Natural killer cell (primary cell): ENCODE data around the gene SLC15A1. TPM values are rescaled to one million over a fixed set of nuclear protein-coding genes. Genes with fewer than 3 reads are reported as not detected.

Source experiments
- ATAC-seq, 3 donors: fragments of 150-1000 bp in 2 of 3; fragments of 200-7000 bp in 1 of 3; cut with Tn5 transposase; 1 replicate in 1 of 3; 2 replicates in 2 of 3; pipeline ENCODE4 v1.10.0; 2021; ENCODE audit warnings: mild to moderate bottlenecking in 2 of 3, moderate library complexity in 2 of 3
- DNase-seq, 2 donors: peaks; one replicate each; pipeline versions ENCODE4 v3.0.0 to v3.0.0-alpha.2; 2013 to 2021; ENCODE audit warnings: mixed read lengths in 1 of 2
- H3K27ac ChIP-seq: one replicate; pipeline ENCODE4 v1.5.1; 2013; ENCODE audit warnings: mild to moderate bottlenecking, low read length
- H3K27me3 ChIP-seq: one replicate; pipeline ENCODE4 v1.6.1; 2013; ENCODE audit warnings: low read length; ENCODE audit not compliant: control insufficient read depth, insufficient read depth
- H3K36me3 ChIP-seq: one replicate; pipeline ENCODE4 v1.6.1; 2013; ENCODE audit warnings: low read length; ENCODE audit not compliant: control insufficient read depth, insufficient read depth
- H3K4me1 ChIP-seq: one replicate; pipeline ENCODE4 v1.6.1; 2013; ENCODE audit warnings: low read length; ENCODE audit not compliant: control insufficient read depth, insufficient read depth
- H3K4me3 ChIP-seq: one replicate; pipeline ENCODE4 v1.5.1; 2013; ENCODE audit warnings: low read length
- H3K9me3 ChIP-seq: one replicate; pipeline ENCODE4 v1.6.1; 2013; ENCODE audit warnings: low read length; ENCODE audit not compliant: control insufficient read depth, insufficient read depth
- H3K27ac Mint-ChIP-seq, 2 donors: one replicate each; pipeline ENCODE4 v1.8.0; 2022; ENCODE audit warnings: mild to moderate bottlenecking in 2 of 2, mixed read lengths in 2 of 2, moderate library complexity in 1 of 2
- H3K27me3 Mint-ChIP-seq, 2 donors: one replicate each; pipeline ENCODE4 v1.8.0; 2022; ENCODE audit warnings: low read depth in 2 of 2, mixed read lengths in 2 of 2
- H3K36me3 Mint-ChIP-seq: one replicate; pipeline ENCODE4 v1.8.0; 2022; ENCODE audit warnings: mixed read lengths
- H3K4me1 Mint-ChIP-seq, 2 donors: one replicate each; pipeline ENCODE4 v1.8.0; 2022; ENCODE audit warnings: mixed read lengths in 2 of 2
- H3K4me3 Mint-ChIP-seq: one replicate; pipeline ENCODE4 v1.8.0; 2022; ENCODE audit warnings: mild to moderate bottlenecking, moderate library complexity, mixed read lengths
- H3K9me3 Mint-ChIP-seq, 2 donors: one replicate each; pipeline ENCODE4 v1.8.0; 2022; ENCODE audit warnings: mixed read lengths in 2 of 2
- WGBS: methylation state at CpG from one replicate; pipeline ENCODE4 v1.1.7; 2013; ENCODE audit warnings: missing lambda C conversion rate; ENCODE audit not compliant: insufficient coverage; 5-methylcytosine and 5-hydroxymethylcytosine counted together
- intact Hi-C: fragments of 100-400 bp; cut with micrococcal nuclease; formaldehyde crosslinking; loops from one replicate; pipeline ENCODE4 v1.14.2; 2022
- total RNA-seq, 4 donors: library from RNA; stranded (reverse); fragments of 120-200 nt in 1 of 4; gene quantifications; one replicate each; pipeline versions ENCODE4 v1.2.3 to v1.2.4, GENCODE V29; 2013 to 2022
- TF ChIP-seq, protein P1 (sequence below): fragments of 200-600 bp; IDR thresholded peaks from one replicate; pipeline ENCODE4 v1.8.0; 2022; ENCODE audit warnings: antibody characterized with exemption

The SLC15A1 gene
- total RNA-seq, 3 donors from 2014 or later (not counting 1 experiment from before 2014, with no cell fraction given), result not detected

DNA sequence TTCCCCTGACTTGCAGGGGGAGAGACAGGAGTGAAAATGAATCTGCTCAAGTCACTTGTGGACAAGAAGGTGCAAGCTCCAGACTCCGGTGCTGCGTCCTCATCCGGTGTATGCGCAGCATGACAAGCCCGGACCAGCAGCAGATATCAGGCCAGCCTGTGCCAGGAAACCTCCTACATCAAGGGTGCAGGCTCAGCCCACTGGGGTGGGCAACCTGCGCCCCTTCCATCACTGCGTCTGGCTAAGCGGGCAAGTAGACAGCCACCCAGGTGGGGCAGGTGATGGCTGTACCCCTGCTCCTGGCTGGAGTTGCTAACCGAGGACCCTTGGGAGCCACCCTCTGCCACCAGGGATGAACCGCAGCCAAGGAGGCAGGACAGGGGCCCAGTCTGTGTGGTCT is 32.9 kb upstream of the SLC15A1 start:
- H3K9me3 ChIP-seq, result no peaks in the 10 kb centered on the region
- Mint-ChIP-seq H3K27ac (no peak overlapping the region), H3K4me1 (peaks cover 0 to 9% of the 10 kb centered on the region in 2 donors), H3K36me3 (no peaks in the 10 kb centered on the region), H3K27me3 (peaks cover 24 to 36% of the 10 kb centered on the region in 2 donors), H3K9me3 (no peaks in the 10 kb centered on the region), H3K4me3 (no peak overlapping the region)
- no peaks in the 10 kb centered on the region for H3K36me3 ChIP-seq
- H3K4me3 ChIP-seq, result no peak overlapping the region
- ATAC-seq, result no peak
- no peak overlapping the region for H3K27ac ChIP-seq
- H3K4me1 ChIP-seq, result no peaks in the 10 kb centered on the region
- 95% methylated on average over 10 of the region's 10 CpGs for WGBS
- DNase-seq, result no peak
- intact Hi-C loops, result no loop called here
- H3K27me3 ChIP-seq, result peaks cover 2% of the 10 kb centered on the region
- TF ChIP-seq, protein P1, sequence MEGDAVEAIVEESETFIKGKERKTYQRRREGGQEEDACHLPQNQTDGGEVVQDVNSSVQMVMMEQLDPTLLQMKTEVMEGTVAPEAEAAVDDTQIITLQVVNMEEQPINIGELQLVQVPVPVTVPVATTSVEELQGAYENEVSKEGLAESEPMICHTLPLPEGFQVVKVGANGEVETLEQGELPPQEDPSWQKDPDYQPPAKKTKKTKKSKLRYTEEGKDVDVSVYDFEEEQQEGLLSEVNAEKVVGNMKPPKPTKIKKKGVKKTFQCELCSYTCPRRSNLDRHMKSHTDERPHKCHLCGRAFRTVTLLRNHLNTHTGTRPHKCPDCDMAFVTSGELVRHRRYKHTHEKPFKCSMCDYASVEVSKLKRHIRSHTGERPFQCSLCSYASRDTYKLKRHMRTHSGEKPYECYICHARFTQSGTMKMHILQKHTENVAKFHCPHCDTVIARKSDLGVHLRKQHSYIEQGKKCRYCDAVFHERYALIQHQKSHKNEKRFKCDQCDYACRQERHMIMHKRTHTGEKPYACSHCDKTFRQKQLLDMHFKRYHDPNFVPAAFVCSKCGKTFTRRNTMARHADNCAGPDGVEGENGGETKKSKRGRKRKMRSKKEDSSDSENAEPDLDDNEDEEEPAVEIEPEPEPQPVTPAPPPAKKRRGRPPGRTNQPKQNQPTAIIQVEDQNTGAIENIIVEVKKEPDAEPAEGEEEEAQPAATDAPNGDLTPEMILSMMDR, result no peak

DNA sequence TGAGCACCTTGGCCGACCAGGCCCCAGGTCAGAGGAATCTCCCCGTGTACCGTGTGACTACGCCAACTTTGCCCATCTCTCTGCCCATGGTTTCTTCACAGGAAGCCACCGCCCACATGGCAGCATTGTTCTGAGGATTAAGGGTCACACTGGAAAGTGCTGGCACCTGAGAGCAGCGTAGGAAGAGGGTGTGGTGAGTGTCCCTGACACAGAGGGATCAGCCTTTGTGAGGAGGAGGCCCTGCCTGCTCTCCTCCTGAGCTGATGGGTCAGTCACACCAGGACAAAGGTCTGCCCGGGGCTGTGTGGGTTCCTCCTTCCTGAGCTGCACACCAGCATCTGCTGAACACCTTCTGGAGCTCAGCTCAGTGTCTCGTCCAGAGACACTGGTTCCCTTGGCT is 32.2 kb upstream of the SLC15A1 start:
- Mint-ChIP-seq H3K4me3 (no peak overlapping the region), H3K27me3 (peaks cover 24 to 34% of the 10 kb centered on the region in 2 donors), H3K4me1 (peaks cover 0 to 9% of the 10 kb centered on the region in 2 donors), H3K36me3 (no peaks in the 10 kb centered on the region), H3K27ac (no peak overlapping the region), H3K9me3 (no peaks in the 10 kb centered on the region)
- 69% methylated on average over 8 of the region's 8 CpGs for WGBS
- Histone ChIP-seq H3K4me1 (no peaks in the 10 kb centered on the region), H3K27ac (no peak overlapping the region), H3K27me3 (peaks cover 2% of the 10 kb centered on the region), H3K4me3 (no peak overlapping the region), H3K36me3 (no peaks in the 10 kb centered on the region), H3K9me3 (no peaks in the 10 kb centered on the region)
- no peak for DNase-seq
- no peak for ATAC-seq
- TF ChIP-seq, protein P1, result no peak
- intact Hi-C loops, result no loop called here

DNA sequence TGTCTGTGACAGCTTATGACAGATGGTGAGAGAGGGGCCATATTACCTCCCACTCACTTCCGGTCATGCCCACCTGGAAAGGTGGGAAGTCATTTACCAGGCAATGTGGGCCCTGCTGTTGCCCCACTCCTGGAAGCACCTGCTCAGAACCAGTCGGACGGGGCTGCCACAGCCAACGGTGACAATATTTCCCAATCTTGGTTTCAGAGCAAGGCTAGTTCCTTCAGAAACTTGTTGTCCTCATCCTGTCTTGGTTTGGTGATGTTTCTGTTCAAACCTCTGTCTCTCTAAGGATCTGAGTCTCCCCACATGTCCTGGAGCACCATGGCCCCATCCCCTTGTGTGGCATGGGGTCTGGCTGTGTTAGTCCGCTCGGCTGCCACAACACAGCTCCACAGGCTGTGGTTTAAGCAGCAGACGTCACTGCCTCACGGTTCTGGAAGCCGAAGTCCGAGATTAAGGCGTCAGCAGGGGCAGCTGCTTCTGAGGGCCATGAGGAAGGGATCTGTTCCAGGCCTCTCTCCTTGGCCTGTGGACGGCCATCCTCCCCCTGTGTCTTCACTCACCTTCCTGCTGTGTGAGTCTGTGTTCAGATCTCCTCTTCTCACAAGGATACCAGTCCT is 31.5 kb upstream of the SLC15A1 start:
- no peak for DNase-seq
- WGBS, result 82% methylated on average over 12 of the region's 12 CpGs
- Mint-ChIP-seq H3K27ac (no peak overlapping the region), H3K36me3 (no peaks in the 10 kb centered on the region), H3K9me3 (no peaks in the 10 kb centered on the region), H3K4me1 (peaks cover 0 to 7% of the 10 kb centered on the region in 2 donors), H3K27me3 (peaks cover 23 to 27% of the 10 kb centered on the region in 2 donors), H3K4me3 (no peak overlapping the region)
- no peak for ATAC-seq
- H3K4me3 ChIP-seq, result no peak overlapping the region
- TF ChIP-seq, protein P1, result no peak
- H3K4me1 ChIP-seq, result no peaks in the 10 kb centered on the region
- peaks cover 2% of the 10 kb centered on the region for H3K27me3 ChIP-seq
- no peaks in the 10 kb centered on the region for H3K9me3 ChIP-seq
- intact Hi-C loops, result no loop called here
- H3K36me3 ChIP-seq, result no peaks in the 10 kb centered on the region
- H3K27ac ChIP-seq, result no peak overlapping the region

DNA sequence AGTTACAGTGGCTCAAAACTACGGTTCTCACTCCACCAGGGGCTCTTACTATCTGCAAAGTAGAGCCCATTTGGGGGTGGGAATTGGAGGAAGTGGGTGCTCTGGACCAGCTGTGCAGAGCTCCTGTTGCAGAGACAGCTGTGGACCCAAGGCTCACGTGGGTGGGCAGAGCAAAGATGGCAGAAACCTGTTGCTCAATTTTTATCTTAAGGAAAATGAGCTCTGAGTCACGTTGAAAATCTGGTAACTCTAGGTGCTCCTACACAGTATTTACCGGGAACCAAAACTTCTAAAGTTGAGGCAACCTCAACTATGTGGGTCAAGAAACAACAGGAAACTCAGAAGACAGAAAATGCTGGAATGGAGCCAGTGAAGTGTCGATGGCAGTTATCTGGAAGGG is 30.2 kb upstream of the SLC15A1 start:
- Mint-ChIP-seq H3K4me3 (no peak overlapping the region), H3K4me1 (no peaks in the 10 kb centered on the region), H3K27me3 (peaks cover 19 to 22% of the 10 kb centered on the region in 2 donors), H3K9me3 (no peaks in the 10 kb centered on the region), H3K36me3 (no peaks in the 10 kb centered on the region), H3K27ac (no peak overlapping the region)
- Histone ChIP-seq H3K27ac (no peak overlapping the region), H3K27me3 (no peaks in the 10 kb centered on the region), H3K36me3 (no peaks in the 10 kb centered on the region), H3K9me3 (no peaks in the 10 kb centered on the region), H3K4me1 (no peaks in the 10 kb centered on the region), H3K4me3 (no peak overlapping the region)
- intact Hi-C loops, result no loop called here
- 72% methylated on average over 5 of the region's 5 CpGs for WGBS
- DNase-seq, result no peak
- no peak for ATAC-seq
- TF ChIP-seq, protein P1, result no peak
